ENCODE data around the gene BRINP3. TPM values are rescaled to one million over a fixed set of nuclear protein-coding genes. Genes with fewer than 3 reads are reported as not detected.

Gene BRINP3
- total and polyA plus RNA-seq, 2 experiments from 2014 or later: not detected

DNA sequence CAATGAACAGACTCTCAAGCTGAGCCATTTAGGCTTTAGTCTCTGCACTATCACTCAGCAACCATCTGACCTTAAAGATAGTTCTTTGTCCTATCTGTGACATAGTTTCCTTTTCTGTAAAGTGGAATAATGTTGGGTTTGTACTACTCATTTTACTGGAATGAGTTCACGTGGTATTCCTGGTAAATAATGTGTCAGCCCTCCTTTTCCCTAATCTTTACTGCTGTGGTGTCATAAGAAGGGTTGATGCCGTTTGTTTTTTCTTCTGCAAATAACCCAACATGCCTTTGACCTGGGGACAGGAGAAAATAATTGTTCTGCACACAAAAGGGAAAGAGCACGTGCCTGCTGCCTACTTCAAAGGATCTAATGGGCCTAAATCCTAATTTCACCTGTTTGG is 297.8 kb downstream of the BRINP3 start:
- no peaks in the 10 kb centered on the region for H3F3A ChIP-seq (replicated peaks; ENCODE audit: low read depth)
- H3K27me3 ChIP-seq (ENCODE audit: insufficient read depth): no peaks in the 10 kb centered on the region
- H3K9me2 ChIP-seq (ENCODE audit: insufficient read depth): no peaks in the 10 kb centered on the region
- no peaks in the 10 kb centered on the region for H3K4me1 ChIP-seq (ENCODE audit: insufficient read depth)
- no peak overlapping the region for H3K27ac Mint-ChIP-seq
- no peaks in the 10 kb centered on the region for H3K4me1 Mint-ChIP-seq
- H3K27me3 Mint-ChIP-seq (ENCODE audit: insufficient read depth, low read depth, poor library complexity): no peaks in the 10 kb centered on the region
- no peak for TF ChIP-seq POLR2AphosphoS5 (IDR thresholded peaks at IDR 0.05; ENCODE audit: low read depth)
- TF ChIP-seq EZH2 (IDR thresholded peaks at IDR 0.05; ENCODE audit: low read depth, unreplicated experiment): no peak
- TF ChIP-seq NANOG (IDR thresholded peaks at IDR 0.05; ENCODE audit: borderline replicate concordance): no peak
- TF ChIP-seq ETS1 (IDR thresholded peaks at IDR 0.05): no peak
- TF ChIP-seq ZNF331 (CRISPR knock-in tag; IDR thresholded peaks at IDR 0.05; ENCODE audit: low read depth): no peak
- no peak for TF ChIP-seq ZNF114 (CRISPR knock-in tag; IDR thresholded peaks at IDR 0.05)
- no peak for TF ChIP-seq JUNB (IDR thresholded peaks at IDR 0.05; ENCODE audit: unreplicated experiment)
- no peak for TF ChIP-seq CREB1 (CRISPR knock-in tag; IDR thresholded peaks at IDR 0.05; ENCODE audit: low read depth)
- no peak for TF ChIP-seq STAT1 (IDR thresholded peaks at IDR 0.05; ENCODE audit: unreplicated experiment)
- no peaks in the 10 kb centered on the region for H3K36me3 Mint-ChIP-seq (ENCODE audit: low read depth)
- no peak overlapping the region for H3K4me3 Mint-ChIP-seq
- H3K79me2 ChIP-seq (replicated peaks; ENCODE audit: insufficient read depth): no peaks in the 10 kb centered on the region
- H2AFZ ChIP-seq: no peak overlapping the region; the same call in 1 of the 2 replicates
- H3K36me3 ChIP-seq (ENCODE audit: insufficient read depth): no peaks in the 10 kb centered on the region
- no peak overlapping the region for H3K4me2 ChIP-seq
- no peaks in the 10 kb centered on the region for H4K20me1 ChIP-seq (replicated peaks; ENCODE audit: insufficient read depth)
- DNase-seq (ENCODE audit: low spot score) (no peak), ATAC-seq (no peak)
- H3K9me3 Mint-ChIP-seq: no peaks in the 10 kb centered on the region
- H3K27ac ChIP-seq (ENCODE audit: low read depth): no peak overlapping the region
- no peak overlapping the region for H3K4me3 ChIP-seq

GRCh38 chr1:190178827-190179226 is 298.8 kb downstream of the BRINP3 start:
- Histone ChIP-seq H2AFZ (no peak overlapping the region), H3K79me2 (replicated peaks; ENCODE audit: insufficient read depth) (no peaks in the 10 kb centered on the region), H3K27ac (ENCODE audit: low read depth) (no peak overlapping the region), H3F3A (replicated peaks; ENCODE audit: low read depth) (no peaks in the 10 kb centered on the region), H3K4me1 (ENCODE audit: insufficient read depth) (no peaks in the 10 kb centered on the region), H3K27me3 (ENCODE audit: insufficient read depth) (no peaks in the 10 kb centered on the region), H3K4me3 (no peak overlapping the region), H3K9me2 (ENCODE audit: insufficient read depth) (no peaks in the 10 kb centered on the region), H3K4me2 (no peak overlapping the region), H3K36me3 (ENCODE audit: insufficient read depth) (no peaks in the 10 kb centered on the region), H4K20me1 (replicated peaks; ENCODE audit: insufficient read depth) (no peaks in the 10 kb centered on the region)
- no peak overlapping the region for H3K27ac Mint-ChIP-seq
- TF ChIP-seq POLR2AphosphoS5 (IDR thresholded peaks at IDR 0.05; ENCODE audit: low read depth) (no peak), STAT1 (IDR thresholded peaks at IDR 0.05; ENCODE audit: unreplicated experiment) (no peak)
- H3K4me3 Mint-ChIP-seq: no peak overlapping the region
- H3K27me3 Mint-ChIP-seq (ENCODE audit: insufficient read depth, low read depth, poor library complexity): no peaks in the 10 kb centered on the region
- no peaks in the 10 kb centered on the region for H3K36me3 Mint-ChIP-seq (ENCODE audit: low read depth)
- no peaks in the 10 kb centered on the region for H3K9me3 Mint-ChIP-seq
- ATAC-seq (no peak), DNase-seq (ENCODE audit: low spot score) (no peak)
- no peaks in the 10 kb centered on the region for H3K4me1 Mint-ChIP-seq

- Mint-ChIP-seq H3K36me3 (ENCODE audit: low read depth) (no peaks in the 10 kb centered on the region), H3K9me3 (no peaks in the 10 kb centered on the region), H3K27me3 (ENCODE audit: insufficient read depth, low read depth, poor library complexity) (no peaks in the 10 kb centered on the region), H3K4me3 (no peak overlapping the region), H3K27ac (no peak overlapping the region), H3K4me1 (no peaks in the 10 kb centered on the region)
- Histone ChIP-seq H3K4me3 (no peak overlapping the region), H3K9me2 (ENCODE audit: insufficient read depth) (0 out of 2 replicates have a peak, but pooled peaks cover 3% of the 10 kb centered on the region), H3K4me1 (ENCODE audit: insufficient read depth) (no peaks in the 10 kb centered on the region), H3F3A (replicated peaks; ENCODE audit: low read depth) (no peaks in the 10 kb centered on the region), H3K4me2 (no peak overlapping the region), H2AFZ (no peak overlapping the region), H4K20me1 (replicated peaks; ENCODE audit: insufficient read depth) (no peaks in the 10 kb centered on the region), H3K27me3 (ENCODE audit: insufficient read depth) (no peaks in the 10 kb centered on the region), H3K79me2 (replicated peaks; ENCODE audit: insufficient read depth) (no peaks in the 10 kb centered on the region), H3K36me3 (ENCODE audit: insufficient read depth) (no peaks in the 10 kb centered on the region), H3K27ac (ENCODE audit: low read depth) (no peak overlapping the region)
- DNase-seq (ENCODE audit: low spot score): no peak
- no peak for ATAC-seq
- TF ChIP-seq EZH2 (IDR thresholded peaks at IDR 0.05; ENCODE audit: low read depth, unreplicated experiment) (no peak), NANOG (IDR thresholded peaks at IDR 0.05; ENCODE audit: borderline replicate concordance) (no peak), EZH2phosphoT487 (IDR thresholded peaks at IDR 0.05; ENCODE audit: unreplicated experiment) (no peak), ZNF114 (CRISPR knock-in tag; IDR thresholded peaks at IDR 0.05) (no peak), POLR2AphosphoS5 (IDR thresholded peaks at IDR 0.05; ENCODE audit: low read depth) (no peak)
- TF ChIP-seq, protein P1, sequence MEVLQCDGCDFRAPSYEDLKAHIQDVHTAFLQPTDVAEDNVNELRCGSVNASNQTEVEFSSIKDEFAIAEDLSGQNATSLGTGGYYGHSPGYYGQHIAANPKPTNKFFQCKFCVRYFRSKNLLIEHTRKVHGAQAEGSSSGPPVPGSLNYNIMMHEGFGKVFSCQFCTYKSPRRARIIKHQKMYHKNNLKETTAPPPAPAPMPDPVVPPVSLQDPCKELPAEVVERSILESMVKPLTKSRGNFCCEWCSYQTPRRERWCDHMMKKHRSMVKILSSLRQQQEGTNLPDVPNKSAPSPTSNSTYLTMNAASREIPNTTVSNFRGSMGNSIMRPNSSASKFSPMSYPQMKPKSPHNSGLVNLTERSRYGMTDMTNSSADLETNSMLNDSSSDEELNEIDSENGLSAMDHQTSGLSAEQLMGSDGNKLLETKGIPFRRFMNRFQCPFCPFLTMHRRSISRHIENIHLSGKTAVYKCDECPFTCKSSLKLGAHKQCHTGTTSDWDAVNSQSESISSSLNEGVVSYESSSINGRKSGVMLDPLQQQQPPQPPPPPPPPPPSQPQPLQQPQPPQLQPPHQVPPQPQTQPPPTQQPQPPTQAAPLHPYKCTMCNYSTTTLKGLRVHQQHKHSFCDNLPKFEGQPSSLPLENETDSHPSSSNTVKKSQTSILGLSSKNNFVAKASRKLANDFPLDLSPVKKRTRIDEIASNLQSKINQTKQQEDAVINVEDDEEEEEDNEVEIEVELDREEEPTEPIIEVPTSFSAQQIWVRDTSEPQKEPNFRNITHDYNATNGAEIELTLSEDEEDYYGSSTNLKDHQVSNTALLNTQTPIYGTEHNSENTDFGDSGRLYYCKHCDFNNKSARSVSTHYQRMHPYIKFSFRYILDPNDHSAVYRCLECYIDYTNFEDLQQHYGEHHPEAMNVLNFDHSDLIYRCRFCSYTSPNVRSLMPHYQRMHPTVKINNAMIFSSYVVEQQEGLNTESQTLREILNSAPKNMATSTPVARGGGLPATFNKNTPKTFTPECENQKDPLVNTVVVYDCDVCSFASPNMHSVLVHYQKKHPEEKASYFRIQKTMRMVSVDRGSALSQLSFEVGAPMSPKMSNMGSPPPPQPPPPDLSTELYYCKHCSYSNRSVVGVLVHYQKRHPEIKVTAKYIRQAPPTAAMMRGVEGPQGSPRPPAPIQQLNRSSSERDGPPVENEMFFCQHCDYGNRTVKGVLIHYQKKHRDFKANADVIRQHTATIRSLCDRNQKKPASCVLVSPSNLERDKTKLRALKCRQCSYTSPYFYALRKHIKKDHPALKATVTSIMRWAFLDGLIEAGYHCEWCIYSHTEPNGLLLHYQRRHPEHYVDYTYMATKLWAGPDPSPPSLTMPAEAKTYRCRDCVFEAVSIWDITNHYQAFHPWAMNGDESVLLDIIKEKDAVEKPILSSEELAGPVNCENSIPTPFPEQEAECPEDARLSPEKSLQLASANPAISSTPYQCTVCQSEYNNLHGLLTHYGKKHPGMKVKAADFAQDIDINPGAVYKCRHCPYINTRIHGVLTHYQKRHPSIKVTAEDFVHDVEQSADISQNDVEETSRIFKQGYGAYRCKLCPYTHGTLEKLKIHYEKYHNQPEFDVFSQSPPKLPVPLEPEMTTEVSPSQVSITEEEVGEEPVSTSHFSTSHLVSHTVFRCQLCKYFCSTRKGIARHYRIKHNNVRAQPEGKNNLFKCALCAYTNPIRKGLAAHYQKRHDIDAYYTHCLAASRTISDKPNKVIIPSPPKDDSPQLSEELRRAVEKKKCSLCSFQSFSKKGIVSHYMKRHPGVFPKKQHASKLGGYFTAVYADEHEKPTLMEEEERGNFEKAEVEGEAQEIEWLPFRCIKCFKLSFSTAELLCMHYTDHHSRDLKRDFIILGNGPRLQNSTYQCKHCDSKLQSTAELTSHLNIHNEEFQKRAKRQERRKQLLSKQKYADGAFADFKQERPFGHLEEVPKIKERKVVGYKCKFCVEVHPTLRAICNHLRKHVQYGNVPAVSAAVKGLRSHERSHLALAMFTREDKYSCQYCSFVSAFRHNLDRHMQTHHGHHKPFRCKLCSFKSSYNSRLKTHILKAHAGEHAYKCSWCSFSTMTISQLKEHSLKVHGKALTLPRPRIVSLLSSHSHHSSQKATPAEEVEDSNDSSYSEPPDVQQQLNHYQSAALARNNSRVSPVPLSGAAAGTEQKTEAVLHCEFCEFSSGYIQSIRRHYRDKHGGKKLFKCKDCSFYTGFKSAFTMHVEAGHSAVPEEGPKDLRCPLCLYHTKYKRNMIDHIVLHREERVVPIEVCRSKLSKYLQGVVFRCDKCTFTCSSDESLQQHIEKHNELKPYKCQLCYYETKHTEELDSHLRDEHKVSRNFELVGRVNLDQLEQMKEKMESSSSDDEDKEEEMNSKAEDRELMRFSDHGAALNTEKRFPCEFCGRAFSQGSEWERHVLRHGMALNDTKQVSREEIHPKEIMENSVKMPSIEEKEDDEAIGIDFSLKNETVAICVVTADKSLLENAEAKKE (CRISPR knock-in tag; IDR thresholded peaks at IDR 0.05): no peak
Measured at GRCh38 chr1:190177555-190177954, 300.1 kb downstream of the BRINP3 start.
